B cell (primary cell): ENCODE results near the gene TPO. TPM values are rescaled to one million over a fixed set of nuclear protein-coding genes. Genes with fewer than 3 reads are reported as not detected.
"Not testable (repeated sequence)": the region's sequence is repeated elsewhere in the genome, so short reads cannot be mapped to it uniquely, and the experiment has no call there.

ENCODE experiments used
- ATAC-seq: fragments of 200-7000 bp; cut with Tn5 transposase; one replicate; pipeline ENCODE4 v1.10.0; 2021; ENCODE audit warnings: low read depth, mild to moderate bottlenecking, moderate number of reproducible peaks, moderate library complexity
- CTCF ChIA-PET: fragments of 350-600 bp; sonication (Branson Sonifier 250); formaldehyde crosslinking; loops from one replicate; lab custom pipeline; 2021; ENCODE audit warnings: antibody characterized with exemption, inconsistent platforms; lab: Charles Lee
- POLR2A ChIA-PET: fragments of 350-600 bp; sonication (Branson Sonifier 250); formaldehyde crosslinking; loops from one replicate; lab custom pipeline; 2021; ENCODE audit warnings: antibody characterized with exemption; lab: Charles Lee
- DNase-seq: peaks from one replicate; pipeline ENCODE4 v3.0.0; 2013
- H2AFZ ChIP-seq: 2 replicates; pipeline ENCODE4 v1.6.1; 2012; ENCODE audit warnings: mild to moderate bottlenecking, low read depth, low read length; ENCODE audit not compliant: insufficient read depth, poor library complexity, severe bottlenecking
- H3K27ac ChIP-seq, 2 donors: 1 replicate in 1 of 2; 2 replicates in 1 of 2; pipeline ENCODE4 v1.5.1; 2012 to 2013; ENCODE audit warnings: low read length in 2 of 2, mild to moderate bottlenecking in 2 of 2, moderate library complexity in 1 of 2
- H3K27me3 ChIP-seq, 4 experiments: fragments of 200-600 bp in 1 of 4; sonication (generic) in 1 of 4; replicated peaks in 1 of 4; 1 replicate in 2 of 4; 2 replicates in 2 of 4; pipeline versions ENCODE4 v1.6.1 to v1.7.0; 2013 to 2016; ENCODE audit warnings: low read length in 3 of 4, mild to moderate bottlenecking in 2 of 4, mixed read lengths in 1 of 4, moderate library complexity in 1 of 4; ENCODE audit not compliant: insufficient read depth in 4 of 4, control insufficient read depth in 3 of 4; ENCODE audit errors: control extremely low read depth in 1 of 4
- H3K36me3 ChIP-seq, 2 experiments: replicated peaks in 1 of 2; 1 replicate in 1 of 2; 2 replicates in 1 of 2; pipeline versions ENCODE4 v1.6.1 to v1.7.1; 2013; ENCODE audit warnings: low read length in 1 of 2; ENCODE audit not compliant: insufficient read depth in 2 of 2, control insufficient read depth in 1 of 2; ENCODE audit errors: control extremely low read depth in 1 of 2, extremely low read depth in 1 of 2
- H3K4me1 ChIP-seq, 2 donors: fragments of 200-600 bp in 1 of 2; sonication (generic) in 1 of 2; 1 replicate in 1 of 2; 2 replicates in 1 of 2; pipeline versions ENCODE4 v1.5.1 to v1.6.1; 2013 to 2017; ENCODE audit warnings: low read length in 2 of 2; ENCODE audit not compliant: control insufficient read depth in 2 of 2, insufficient read depth in 2 of 2
- H3K4me2 ChIP-seq: replicated peaks from 2 replicates; pipeline ENCODE3; 2012; ENCODE audit warnings: mild to moderate bottlenecking, low read depth, low read length; ENCODE audit not compliant: poor library complexity, severe bottlenecking
- H3K4me3 ChIP-seq, 5 experiments: fragments of 200-600 bp in 1 of 5; sonication (generic) in 1 of 5; 1 replicate in 3 of 5; 2 replicates in 2 of 5; pipeline versions ENCODE4 v1.5.1 to v1.7.0; 2011 to 2016; ENCODE audit warnings: low read length in 4 of 5, mild to moderate bottlenecking in 4 of 5, low read depth in 2 of 5, control low read depth in 1 of 5, moderate library complexity in 1 of 5; ENCODE audit not compliant: insufficient read depth in 1 of 5; ENCODE audit errors: control extremely low read depth in 1 of 5, extremely low read depth in 1 of 5
- H3K79me2 ChIP-seq: fragments of 200-600 bp; sonication (generic); one replicate; pipeline ENCODE4 v1.6.0; 2016; ENCODE audit warnings: low read length; ENCODE audit not compliant: control insufficient read depth, insufficient read depth
- H3K9ac ChIP-seq: fragments of 200-600 bp; sonication (generic); 2 replicates; pipeline ENCODE4 v1.6.1; 2017; ENCODE audit warnings: mild to moderate bottlenecking, low read length, moderate library complexity
- H3K9me3 ChIP-seq, 3 donors: one replicate each; pipeline versions ENCODE4 v1.6.1 to v1.7.1; 2013; ENCODE audit warnings: low read length in 2 of 3; ENCODE audit not compliant: control insufficient read depth in 2 of 3, insufficient read depth in 1 of 3; ENCODE audit errors: control extremely low read depth in 1 of 3
- H4K20me1 ChIP-seq: 2 replicates; pipeline ENCODE4 v1.6.0; 2012; ENCODE audit warnings: mild to moderate bottlenecking, low read length; ENCODE audit not compliant: insufficient read depth, control insufficient read depth, poor library complexity, severe bottlenecking
- H3K27ac Mint-ChIP-seq: one replicate; pipeline ENCODE4 v1.8.0; 2021; ENCODE audit warnings: mixed read lengths
- H3K27me3 Mint-ChIP-seq: one replicate; pipeline ENCODE4 v1.8.0; 2021; ENCODE audit warnings: mixed read lengths
- H3K4me1 Mint-ChIP-seq: one replicate; pipeline ENCODE4 v1.8.0; 2021; ENCODE audit warnings: mixed read lengths
- H3K4me3 Mint-ChIP-seq: one replicate; pipeline ENCODE4 v1.8.0; 2021; ENCODE audit warnings: mixed read lengths
- H3K9me3 Mint-ChIP-seq: one replicate; pipeline ENCODE4 v1.8.0; 2022; ENCODE audit warnings: mixed read lengths; ENCODE audit not compliant: insufficient read depth
- CTCF ChIP-seq: fragments of 200-600 bp; IDR thresholded peaks from one replicate; pipeline ENCODE4 v1.8.0; 2022; ENCODE audit warnings: antibody characterized with exemption, mild to moderate bottlenecking
- WGBS: methylation state at CpG from one replicate; pipeline ENCODE4 v1.1.5; 2013; ENCODE audit warnings: missing lambda C conversion rate; ENCODE audit not compliant: insufficient coverage; 5-methylcytosine and 5-hydroxymethylcytosine counted together
- intact Hi-C: fragments of 100-400 bp; cut with micrococcal nuclease; formaldehyde crosslinking; loops from one replicate; pipeline ENCODE4 v1.10.0; 2022
- polyA plus RNA-seq: library from polyadenylated mRNA; depleted of rRNA; stranded (reverse); fragments of >200 nt; gene quantifications from 2 replicates; pipeline ENCODE4 v1.2.3, GENCODE V29; 2012
- total RNA-seq, 2 donors: library from RNA; stranded (reverse); fragments of 120-200 nt in 1 of 2; gene quantifications; 1 replicate in 1 of 2; 2 replicates in 1 of 2; pipeline versions ENCODE4 v1.2.3 to v1.2.4, GENCODE V29; 2013 to 2022

The TPO gene
- total and polyA plus RNA-seq, 2 donors (not counting 1 experiment from before 2014, with no cell fraction given): not detected

GRCh38 chr2:1567556-1568344 lies 154.5 kb downstream of the TPO start:
- peaks cover 0 to 27% (median 0%) of the 10 kb centered on the region in 3 donors for H3K9me3 ChIP-seq
- peaks cover 0 to 2% (median 0%) of the 10 kb centered on the region in 4 experiments for H3K27me3 ChIP-seq
- H3K4me3 Mint-ChIP-seq: no peak overlapping the region
- H3K36me3 ChIP-seq: no peaks in the 10 kb centered on the region
- no peaks in the 10 kb centered on the region for H4K20me1 ChIP-seq
- H3K4me1 ChIP-seq: peaks cover 11 to 12% of the 10 kb centered on the region in 2 donors
- no peaks in the 10 kb centered on the region for H3K27me3 Mint-ChIP-seq
- H3K27ac Mint-ChIP-seq: no peak overlapping the region
- TF ChIP-seq CTCF: no peak
- no peak overlapping the region for H3K27ac ChIP-seq
- peaks cover 8% of the 10 kb centered on the region for H3K4me1 Mint-ChIP-seq
- POLR2A ChIA-PET: no interaction called here
- H3K79me2 ChIP-seq: no peaks in the 10 kb centered on the region
- DNase-seq: no peak
- peaks cover 4% of the 10 kb centered on the region for H3K9me3 Mint-ChIP-seq
- intact Hi-C loops: no loop called here
- no peak overlapping the region for H3K4me3 ChIP-seq
- no peak for ATAC-seq
- H3K9ac ChIP-seq: no peak overlapping the region
- CTCF ChIA-PET: no interaction called here
- WGBS: 98% methylated on average over 30 of the region's 34 CpGs
- no peak overlapping the region for H3K4me2 ChIP-seq
- H2AFZ ChIP-seq: no peak overlapping the region

- H2AFZ ChIP-seq, H3K9ac ChIP-seq, H3K4me1 Mint-ChIP-seq, ATAC-seq, H3K27ac ChIP-seq, H3K4me2 ChIP-seq, intact Hi-C loops, POLR2A ChIA-PET, H3K27me3 ChIP-seq, H3K79me2 ChIP-seq, H3K36me3 ChIP-seq, H4K20me1 ChIP-seq, H3K4me3 Mint-ChIP-seq, H3K27me3 Mint-ChIP-seq, H3K9me3 Mint-ChIP-seq, CTCF ChIA-PET, H3K4me3 ChIP-seq, DNase-seq, H3K27ac Mint-ChIP-seq: not testable (repeated sequence)
- 97% methylated on average over 34 of the region's 39 CpGs for WGBS
- Histone ChIP-seq H3K4me1 (peaks cover 11 to 12% of the 10 kb centered on the region in 2 donors), H3K9me3 (peaks cover 0 to 27% (median 0%) of the 10 kb centered on the region in 3 donors)
These were observed 155.0 kb downstream of the TPO start for GRCh38 chr2:1568345-1568668.
